ENCODE results near the gene LIN52.

Gene LIN52

DNA sequence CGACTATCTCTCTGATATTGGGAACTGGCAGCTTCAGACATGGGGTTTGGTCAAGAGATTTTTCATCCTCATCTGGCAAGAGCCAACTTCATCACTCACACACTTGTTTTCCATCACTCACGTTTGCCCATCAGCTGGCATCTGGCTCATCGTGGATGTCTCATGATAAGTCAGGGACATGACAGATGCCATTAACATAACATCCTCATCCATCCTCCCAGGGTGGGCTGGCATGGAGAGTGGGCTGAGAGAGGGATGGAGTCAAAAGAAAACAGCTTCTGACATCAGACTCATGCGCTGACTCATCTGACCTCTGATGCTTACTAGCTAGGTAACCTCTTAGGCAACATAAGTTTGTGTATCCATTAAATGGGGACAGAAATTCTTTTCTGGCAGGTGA, 152.7 kb downstream of the LIN52 start:
- no peak for DNase-seq (ENCODE audit: low read depth in 2 of 2)

DNA sequence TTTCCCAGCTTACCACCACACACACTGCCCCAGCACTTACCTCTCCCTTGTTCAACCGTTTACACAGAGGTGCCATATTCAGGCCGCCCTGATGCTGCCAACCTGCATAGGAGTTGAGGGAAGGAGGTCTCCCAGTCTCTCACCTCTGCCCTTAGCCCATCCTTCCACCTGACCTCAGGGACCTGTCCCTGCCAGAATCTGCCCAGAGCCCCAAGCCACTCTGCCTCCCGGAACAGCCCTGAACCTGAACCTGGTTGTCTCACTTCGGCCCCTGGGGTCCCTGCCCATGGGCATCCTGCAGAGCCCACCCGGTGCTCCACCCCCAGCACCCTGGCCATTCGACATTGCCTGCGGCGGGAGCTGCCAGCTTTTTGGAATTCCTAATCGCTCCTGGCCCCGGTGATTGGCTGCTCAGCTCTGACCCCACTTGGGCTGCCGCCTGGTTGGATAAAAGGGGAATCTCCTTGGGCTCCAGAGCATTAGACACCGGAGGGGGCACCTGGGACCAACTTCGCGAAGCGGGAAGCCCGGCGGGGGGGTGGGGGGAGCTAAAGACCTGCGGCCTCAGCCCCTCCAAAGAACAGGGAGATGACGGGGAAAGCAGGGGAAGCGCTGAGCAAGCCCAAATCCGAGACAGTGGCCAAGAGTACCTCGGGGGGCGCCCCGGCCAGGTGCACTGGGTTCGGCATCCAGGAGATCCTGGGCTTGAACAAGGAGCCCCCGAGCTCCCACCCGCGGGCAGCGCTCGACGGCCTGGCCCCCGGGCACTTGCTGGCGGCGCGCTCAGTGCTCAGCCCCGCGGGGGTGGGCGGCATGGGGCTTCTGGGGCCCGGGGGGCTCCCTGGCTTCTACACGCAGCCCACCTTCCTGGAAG, 154.5 kb downstream of the LIN52 start, which contains the start of gene VSX2:
Gene VSX2, plus strand, starts transcription at position 476 of the 874 bp plus-strand sequence. Its CDS starts 113 bp downstream, at position 589.
- DNase-seq (ENCODE audit: low read depth in 2 of 2), result no peak

DNA sequence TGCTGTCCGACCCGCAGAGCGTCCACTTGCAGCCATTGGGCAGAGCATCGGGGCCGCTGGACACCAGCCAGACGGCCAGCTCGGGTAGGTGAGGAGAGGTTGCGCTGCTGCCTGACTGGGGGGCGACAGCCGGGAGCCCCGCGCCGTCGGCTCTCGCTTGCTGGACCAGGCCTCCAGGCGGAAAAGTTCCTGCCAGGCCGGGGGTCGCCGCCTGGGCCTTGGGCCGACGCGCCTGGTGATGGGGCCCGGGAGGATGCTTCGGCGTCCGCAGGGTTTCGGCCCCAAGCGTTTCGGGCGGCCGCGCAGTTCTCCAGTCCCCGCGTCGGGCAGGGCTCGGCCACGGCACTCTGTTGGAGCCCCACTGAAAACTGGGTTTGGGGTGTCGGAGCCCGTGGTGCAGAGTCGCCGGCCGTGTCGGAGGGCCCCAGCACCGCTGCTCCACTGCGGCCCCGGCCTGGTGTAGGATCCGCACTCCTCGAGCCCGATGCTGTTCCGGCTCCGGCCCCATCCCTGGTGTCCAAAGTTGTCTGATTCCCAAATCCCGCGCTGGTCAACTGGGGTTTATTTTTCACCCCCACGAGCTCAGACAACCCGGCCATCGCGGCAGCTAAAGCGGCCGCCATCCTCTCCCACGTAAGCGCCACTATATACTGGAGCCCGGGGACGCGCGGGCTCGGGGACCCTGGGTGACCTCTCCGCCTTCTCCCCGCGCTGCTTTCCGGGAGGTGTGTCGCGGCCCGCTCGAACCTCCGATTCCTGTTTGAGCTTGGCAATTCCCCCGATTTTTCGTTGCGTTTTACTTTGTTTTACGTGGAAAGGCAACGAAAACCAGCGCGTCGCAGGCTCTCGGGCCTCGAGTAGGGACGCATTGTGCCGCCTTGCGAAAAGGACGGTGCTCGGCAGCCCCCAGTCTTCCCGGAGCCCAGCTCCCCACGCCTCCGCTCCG, 155.4 kb downstream of the LIN52 start:
- no peak for DNase-seq (ENCODE audit: low read depth in 2 of 2)

DNA sequence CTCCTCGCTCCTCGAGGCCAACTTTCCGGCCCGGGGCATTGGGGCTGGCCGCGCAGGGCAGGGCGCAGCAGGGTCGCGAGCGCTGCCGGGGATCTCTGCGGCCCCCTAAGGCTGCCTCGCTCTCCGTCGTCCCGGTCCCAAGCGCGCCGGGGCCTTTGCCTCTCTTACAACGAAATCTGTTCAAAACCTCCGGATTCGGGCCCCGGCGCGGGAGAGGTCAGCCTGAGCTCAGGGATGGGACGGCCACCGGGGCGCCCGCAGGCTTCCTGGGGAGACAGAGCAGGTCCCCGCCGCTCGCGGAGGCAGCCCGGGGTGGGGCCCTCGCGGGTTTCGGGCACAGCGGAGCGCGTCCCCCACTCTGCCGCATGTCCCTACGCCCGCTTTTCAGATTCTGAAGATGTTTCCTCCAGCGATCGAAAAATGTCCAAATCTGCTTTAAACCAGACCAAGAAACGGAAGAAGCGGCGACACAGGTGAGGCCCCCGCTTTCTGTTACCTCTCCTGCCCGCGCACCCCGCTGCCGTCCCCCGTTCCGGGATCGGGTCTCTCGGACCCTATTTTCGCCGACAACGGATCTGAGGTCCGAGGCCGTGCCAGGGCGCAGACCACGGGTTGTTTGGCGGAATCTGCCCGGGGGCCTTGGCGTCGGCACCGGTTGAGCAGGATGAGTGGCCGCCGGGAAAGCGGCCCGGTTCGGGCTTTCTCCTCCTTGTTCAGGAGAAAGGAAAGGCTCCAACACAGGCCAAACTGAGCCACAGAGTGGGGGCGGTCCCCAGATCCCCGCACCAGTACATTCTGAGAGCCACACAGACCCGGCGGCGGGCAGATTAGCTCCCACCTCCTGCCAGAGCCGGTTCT, 156.3 kb downstream of the LIN52 start:
- DNase-seq (ENCODE audit: low read depth in 2 of 2), result no peak

DNA sequence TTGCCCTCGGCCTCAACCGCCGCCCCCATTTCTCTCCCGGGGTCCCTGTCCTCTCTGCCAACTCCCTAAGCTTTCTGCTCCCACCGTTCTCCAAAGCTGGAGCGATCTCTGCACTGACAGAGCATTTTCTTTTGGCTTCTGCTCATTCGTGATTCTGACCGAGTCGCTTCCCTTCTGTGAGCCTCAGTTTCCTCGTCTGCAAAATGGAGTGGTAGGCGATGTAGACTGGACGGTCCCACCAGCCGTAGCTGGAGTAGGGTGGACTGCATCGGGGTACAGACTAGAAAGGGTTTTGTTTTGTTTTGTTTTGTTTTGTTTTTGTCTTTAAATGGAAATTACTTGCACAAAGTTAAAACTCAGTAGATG, 156.9 kb downstream of the LIN52 start:
- no peak for DNase-seq (ENCODE audit: low read depth in 2 of 2)

DNA sequence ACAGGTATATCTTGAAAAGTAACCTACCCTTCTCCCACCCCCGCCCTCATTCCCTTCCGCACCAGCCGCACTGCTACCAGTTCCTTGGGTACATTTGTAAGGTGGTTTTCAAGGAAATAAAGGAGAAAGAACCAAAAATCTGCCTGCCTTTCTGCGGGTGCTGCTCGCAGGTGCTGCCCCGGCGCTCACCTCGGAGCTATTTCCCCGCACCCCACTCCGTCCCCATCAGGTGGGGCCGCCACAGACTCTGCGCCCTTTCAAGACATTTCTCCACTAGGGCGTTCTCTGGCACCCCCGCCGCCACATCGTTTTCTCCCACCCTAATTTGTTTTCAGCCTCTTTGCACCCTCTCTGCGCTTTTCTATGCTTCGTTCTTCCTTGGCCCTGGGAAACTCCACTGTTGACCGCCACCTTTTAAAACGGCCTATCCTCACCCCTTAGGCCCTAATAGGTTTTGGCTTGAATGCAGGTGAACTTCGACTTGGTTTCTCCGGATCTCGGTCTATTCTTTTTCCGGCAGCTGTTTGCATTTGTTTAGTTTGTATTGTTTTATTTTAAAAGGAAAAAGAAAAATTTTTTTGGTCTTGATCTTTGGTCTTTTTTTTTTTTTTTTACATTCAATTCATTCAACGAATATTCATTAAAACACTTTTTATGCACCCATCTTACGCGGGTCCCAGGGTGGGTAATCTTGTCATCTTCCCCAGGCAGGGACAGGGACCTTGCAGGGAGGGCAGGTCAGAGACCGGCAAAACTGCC, 157.4 kb downstream of the LIN52 start:
- DNase-seq (ENCODE audit: low read depth in 2 of 2), result no peak

DNA sequence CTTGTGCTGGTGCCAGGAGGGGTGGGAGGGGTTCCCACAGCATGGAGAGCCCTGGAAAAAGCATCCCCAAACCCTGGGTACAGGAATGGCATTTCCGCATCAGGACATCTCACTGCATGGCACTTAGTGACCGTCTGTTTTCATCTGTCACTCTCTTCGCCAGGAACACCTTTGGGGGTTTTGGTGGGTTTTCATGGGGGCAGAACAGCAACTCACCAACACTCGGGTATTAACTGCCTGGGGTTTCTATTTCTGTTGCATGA, 158.0 kb downstream of the LIN52 start:
- no peak for DNase-seq (ENCODE audit: low read depth in 2 of 2)

DNA sequence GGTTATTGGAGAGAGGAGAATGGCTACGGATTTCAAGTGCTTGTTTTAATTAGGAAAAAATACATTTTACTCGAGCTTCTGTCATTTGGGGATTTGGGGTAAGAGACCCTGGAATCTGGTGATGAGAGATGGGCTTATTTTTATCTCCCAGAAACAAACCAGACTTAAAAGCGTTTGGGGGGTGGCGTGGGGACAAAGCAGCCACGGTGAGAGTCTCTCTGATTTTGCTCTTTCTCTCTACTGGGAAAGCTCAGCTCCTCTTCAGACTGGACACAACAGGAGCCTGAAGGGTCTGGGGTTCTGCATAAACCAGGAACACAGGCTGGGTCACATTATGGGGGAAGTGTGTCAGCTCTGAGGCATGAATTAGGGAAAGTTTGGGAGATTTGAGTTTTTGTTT, 158.3 kb downstream of the LIN52 start:
- no peak for DNase-seq (ENCODE audit: low read depth in 2 of 2)

DNA sequence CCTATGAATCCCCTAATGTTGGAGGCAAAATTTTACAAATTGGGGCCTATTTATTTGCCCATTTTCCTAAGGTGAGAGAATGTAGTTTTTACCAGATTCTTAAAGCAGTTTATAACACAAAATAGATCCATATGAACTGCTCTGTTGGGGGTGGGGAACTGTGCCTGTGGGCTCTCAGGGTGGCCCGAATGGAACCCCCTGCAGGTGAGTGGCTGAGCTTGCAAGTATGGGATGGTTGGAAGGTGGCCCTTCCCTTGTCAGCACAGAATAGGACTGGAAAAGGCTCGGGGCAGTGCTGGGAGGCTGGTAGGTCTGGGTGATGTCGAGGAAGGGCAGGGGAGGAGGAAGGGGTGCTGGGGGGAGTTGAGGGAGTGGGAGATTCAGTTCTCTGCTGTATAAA, 159.4 kb downstream of the LIN52 start:
- no peak for DNase-seq (ENCODE audit: low read depth in 2 of 2)

DNA sequence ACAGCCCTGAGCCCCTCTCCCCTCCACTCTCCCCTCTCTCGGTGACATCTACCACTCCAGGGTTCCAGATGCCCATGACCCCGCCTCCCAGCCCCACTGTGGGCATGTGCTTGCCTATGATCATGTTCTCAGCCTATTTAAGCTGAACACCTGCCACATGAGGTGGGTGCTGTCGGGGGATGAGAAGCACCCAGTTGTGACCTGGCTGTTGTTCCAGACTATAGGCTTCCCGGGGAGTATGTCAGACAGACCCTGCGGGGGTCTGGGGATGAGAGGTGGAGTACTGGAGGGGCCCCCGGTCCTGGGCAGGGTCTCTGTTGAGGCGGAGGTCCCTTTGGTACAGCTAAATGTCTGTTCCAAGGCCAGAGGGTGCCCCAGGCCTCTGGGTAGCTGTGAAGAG, 160.5 kb downstream of the LIN52 start:
- DNase-seq (ENCODE audit: low read depth in 2 of 2), result no peak

DNA sequence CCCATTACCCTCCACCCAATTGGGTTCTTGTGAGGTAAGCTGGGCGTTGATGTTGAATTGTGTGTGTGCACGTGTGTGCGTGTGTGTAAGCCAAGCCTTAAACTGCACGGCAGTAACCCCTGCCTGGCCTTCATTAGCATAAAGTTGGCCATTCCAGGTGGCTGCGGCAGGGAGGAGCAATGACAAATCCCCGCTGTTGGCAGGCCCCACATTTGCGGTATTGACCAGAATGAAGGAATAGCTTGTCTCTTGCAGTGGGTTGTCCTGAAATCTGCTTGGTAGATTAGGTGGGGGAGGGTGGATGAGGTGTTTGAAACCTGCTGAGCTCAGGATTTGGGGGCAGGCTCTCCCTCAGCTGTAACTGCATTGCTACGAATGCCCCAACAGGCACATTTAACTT, 161.8 kb downstream of the LIN52 start:
- DNase-seq (ENCODE audit: low read depth in 2 of 2), result no peak

DNA sequence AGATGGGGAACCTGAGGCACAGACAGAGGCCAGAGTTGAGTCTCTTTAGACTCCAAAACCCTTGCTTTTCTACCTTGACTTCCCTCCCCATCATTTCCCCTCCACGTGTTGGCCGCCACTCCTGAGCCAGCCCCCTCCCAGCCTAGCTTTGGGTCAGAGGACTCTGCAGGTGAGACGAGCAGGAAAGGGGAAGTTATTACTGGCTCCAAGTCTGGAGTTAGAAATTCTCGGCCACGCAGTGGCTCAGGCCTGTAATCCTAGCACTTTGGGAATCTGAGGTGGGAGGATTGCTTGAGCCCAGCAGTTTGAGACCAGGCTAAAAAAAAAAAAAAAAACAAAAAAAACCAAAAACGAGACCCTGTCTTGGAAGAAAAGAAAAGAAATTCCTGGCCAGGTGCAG, 163.3 kb downstream of the LIN52 start:
- DNase-seq (ENCODE audit: low read depth in 2 of 2), result no peak

DNA sequence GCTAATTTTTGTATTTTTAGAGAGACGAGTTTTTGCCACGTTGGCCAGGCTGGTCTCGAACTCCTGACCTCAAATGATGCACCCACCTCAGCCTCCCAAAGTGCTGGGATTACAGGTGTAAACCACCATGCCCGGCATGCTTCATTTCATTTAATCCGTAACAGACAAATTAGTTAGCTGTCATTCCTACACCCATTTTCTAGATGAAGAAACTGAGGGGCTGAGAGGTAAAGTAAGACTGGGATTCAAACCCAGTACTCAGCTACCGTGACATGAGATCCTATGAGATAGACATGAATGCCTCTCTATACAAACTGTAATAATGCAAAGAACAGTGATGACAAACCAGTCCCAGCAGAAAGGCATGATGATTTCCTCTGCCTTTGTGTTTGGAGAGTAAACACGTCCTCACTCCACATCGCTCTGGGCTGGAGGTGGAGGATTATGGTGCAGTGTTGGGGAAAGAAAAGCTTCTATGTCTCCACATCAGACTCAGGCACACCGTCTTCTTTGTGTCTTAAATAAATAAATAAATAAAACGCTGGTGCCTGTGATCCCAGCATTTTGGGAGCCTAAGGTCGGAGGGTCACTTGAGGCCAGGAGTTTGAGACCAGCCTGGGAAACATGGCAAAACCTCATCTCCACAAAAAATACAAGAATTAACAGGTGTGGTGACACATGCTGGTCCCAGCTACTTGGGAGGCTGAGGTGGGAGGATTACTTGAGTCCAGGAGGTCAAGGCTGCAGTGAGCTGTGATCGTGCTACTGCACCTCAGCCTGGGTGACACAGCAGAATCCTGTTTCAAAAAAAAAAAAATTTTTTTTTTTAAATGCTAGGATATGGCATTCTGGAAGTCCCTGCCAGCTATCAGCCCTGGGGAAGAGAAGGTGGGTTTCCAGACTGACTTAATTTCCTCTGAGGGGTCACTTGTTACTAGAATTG, 164.9 kb downstream of the LIN52 start:
- DNase-seq (ENCODE audit: low read depth in 2 of 2), result no peak
